Natural killer cell (primary cell): ENCODE measurements around the gene SLC6A15. TPM values are rescaled to one million over a fixed set of nuclear protein-coding genes. Genes with fewer than 3 reads are reported as not detected.

ENCODE experiments used
- ATAC-seq, 3 donors: fragments of 150-1000 bp in 2 of 3; fragments of 200-7000 bp in 1 of 3; cut with Tn5 transposase; 1 replicate in 1 of 3; 2 replicates in 2 of 3; pipeline ENCODE4 v1.10.0; 2021; ENCODE audit warnings: mild to moderate bottlenecking in 2 of 3, moderate library complexity in 2 of 3
- DNase-seq, 2 donors: peaks; one replicate each; pipeline versions ENCODE4 v3.0.0 to v3.0.0-alpha.2; 2013 to 2021; ENCODE audit warnings: mixed read lengths in 1 of 2
- H3K27ac ChIP-seq: one replicate; pipeline ENCODE4 v1.5.1; 2013; ENCODE audit warnings: mild to moderate bottlenecking, low read length
- H3K27me3 ChIP-seq: one replicate; pipeline ENCODE4 v1.6.1; 2013; ENCODE audit warnings: low read length; ENCODE audit not compliant: control insufficient read depth, insufficient read depth
- H3K36me3 ChIP-seq: one replicate; pipeline ENCODE4 v1.6.1; 2013; ENCODE audit warnings: low read length; ENCODE audit not compliant: control insufficient read depth, insufficient read depth
- H3K4me1 ChIP-seq: one replicate; pipeline ENCODE4 v1.6.1; 2013; ENCODE audit warnings: low read length; ENCODE audit not compliant: control insufficient read depth, insufficient read depth
- H3K4me3 ChIP-seq: one replicate; pipeline ENCODE4 v1.5.1; 2013; ENCODE audit warnings: low read length
- H3K9me3 ChIP-seq: one replicate; pipeline ENCODE4 v1.6.1; 2013; ENCODE audit warnings: low read length; ENCODE audit not compliant: control insufficient read depth, insufficient read depth
- H3K27ac Mint-ChIP-seq, 2 donors: one replicate each; pipeline ENCODE4 v1.8.0; 2022; ENCODE audit warnings: mild to moderate bottlenecking in 2 of 2, mixed read lengths in 2 of 2, moderate library complexity in 1 of 2
- H3K27me3 Mint-ChIP-seq, 2 donors: one replicate each; pipeline ENCODE4 v1.8.0; 2022; ENCODE audit warnings: low read depth in 2 of 2, mixed read lengths in 2 of 2
- H3K36me3 Mint-ChIP-seq: one replicate; pipeline ENCODE4 v1.8.0; 2022; ENCODE audit warnings: mixed read lengths
- H3K4me1 Mint-ChIP-seq, 2 donors: one replicate each; pipeline ENCODE4 v1.8.0; 2022; ENCODE audit warnings: mixed read lengths in 2 of 2
- H3K4me3 Mint-ChIP-seq: one replicate; pipeline ENCODE4 v1.8.0; 2022; ENCODE audit warnings: mild to moderate bottlenecking, moderate library complexity, mixed read lengths
- H3K9me3 Mint-ChIP-seq, 2 donors: one replicate each; pipeline ENCODE4 v1.8.0; 2022; ENCODE audit warnings: mixed read lengths in 2 of 2
- WGBS: methylation state at CpG from one replicate; pipeline ENCODE4 v1.1.7; 2013; ENCODE audit warnings: missing lambda C conversion rate; ENCODE audit not compliant: insufficient coverage; 5-methylcytosine and 5-hydroxymethylcytosine counted together
- intact Hi-C: fragments of 100-400 bp; cut with micrococcal nuclease; formaldehyde crosslinking; loops from one replicate; pipeline ENCODE4 v1.14.2; 2022
- total RNA-seq, 4 donors: library from RNA; stranded (reverse); fragments of 120-200 nt in 1 of 4; gene quantifications; one replicate each; pipeline versions ENCODE4 v1.2.3 to v1.2.4, GENCODE V29; 2013 to 2022
- TF ChIP-seq, protein P1 (sequence below): fragments of 200-600 bp; IDR thresholded peaks from one replicate; pipeline ENCODE4 v1.8.0; 2022; ENCODE audit warnings: antibody characterized with exemption

The SLC6A15 gene
- total RNA-seq, 3 donors from 2014 or later (not counting 1 experiment from before 2014, with no cell fraction given): not detected

DNA sequence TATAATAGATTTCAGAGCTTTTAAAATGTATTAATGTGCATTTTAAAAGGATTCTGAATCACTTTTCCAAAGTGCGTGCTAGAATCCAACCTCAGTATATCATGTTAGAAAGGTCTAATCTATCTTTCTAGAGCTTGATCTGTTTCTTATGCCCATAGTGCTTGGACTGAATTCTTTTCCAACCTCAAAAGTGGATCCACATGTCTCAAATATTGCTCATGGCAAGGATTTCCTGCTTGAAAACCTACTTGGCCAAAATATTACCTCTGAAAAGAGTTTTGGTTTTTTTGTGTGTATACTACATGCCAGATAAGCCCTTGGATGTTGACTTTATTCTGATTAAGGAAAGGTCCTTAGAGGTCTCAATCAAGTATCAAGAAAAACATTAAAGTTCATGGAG is 16.9 kb upstream of the SLC6A15 start:
- Histone ChIP-seq H3K27ac (no peak overlapping the region), H3K4me3 (no peak overlapping the region), H3K9me3 (no peaks in the 10 kb centered on the region), H3K36me3 (no peaks in the 10 kb centered on the region), H3K4me1 (no peaks in the 10 kb centered on the region), H3K27me3 (no peaks in the 10 kb centered on the region)
- peaks cover 2 to 8% of the 10 kb centered on the region in 2 donors for H3K9me3 Mint-ChIP-seq
- DNase-seq (no peak), ATAC-seq (no peak)
- H3K27ac Mint-ChIP-seq: no peak overlapping the region
- intact Hi-C loops: no loop called here
- WGBS: no CpG with 5 or more reads among the region's 1 CpG
- no peaks in the 10 kb centered on the region for H3K4me1 Mint-ChIP-seq
- TF ChIP-seq, protein P1, sequence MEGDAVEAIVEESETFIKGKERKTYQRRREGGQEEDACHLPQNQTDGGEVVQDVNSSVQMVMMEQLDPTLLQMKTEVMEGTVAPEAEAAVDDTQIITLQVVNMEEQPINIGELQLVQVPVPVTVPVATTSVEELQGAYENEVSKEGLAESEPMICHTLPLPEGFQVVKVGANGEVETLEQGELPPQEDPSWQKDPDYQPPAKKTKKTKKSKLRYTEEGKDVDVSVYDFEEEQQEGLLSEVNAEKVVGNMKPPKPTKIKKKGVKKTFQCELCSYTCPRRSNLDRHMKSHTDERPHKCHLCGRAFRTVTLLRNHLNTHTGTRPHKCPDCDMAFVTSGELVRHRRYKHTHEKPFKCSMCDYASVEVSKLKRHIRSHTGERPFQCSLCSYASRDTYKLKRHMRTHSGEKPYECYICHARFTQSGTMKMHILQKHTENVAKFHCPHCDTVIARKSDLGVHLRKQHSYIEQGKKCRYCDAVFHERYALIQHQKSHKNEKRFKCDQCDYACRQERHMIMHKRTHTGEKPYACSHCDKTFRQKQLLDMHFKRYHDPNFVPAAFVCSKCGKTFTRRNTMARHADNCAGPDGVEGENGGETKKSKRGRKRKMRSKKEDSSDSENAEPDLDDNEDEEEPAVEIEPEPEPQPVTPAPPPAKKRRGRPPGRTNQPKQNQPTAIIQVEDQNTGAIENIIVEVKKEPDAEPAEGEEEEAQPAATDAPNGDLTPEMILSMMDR: no peak
- H3K36me3 Mint-ChIP-seq: no peaks in the 10 kb centered on the region
- no peaks in the 10 kb centered on the region for H3K27me3 Mint-ChIP-seq
- no peak overlapping the region for H3K4me3 Mint-ChIP-seq

DNA sequence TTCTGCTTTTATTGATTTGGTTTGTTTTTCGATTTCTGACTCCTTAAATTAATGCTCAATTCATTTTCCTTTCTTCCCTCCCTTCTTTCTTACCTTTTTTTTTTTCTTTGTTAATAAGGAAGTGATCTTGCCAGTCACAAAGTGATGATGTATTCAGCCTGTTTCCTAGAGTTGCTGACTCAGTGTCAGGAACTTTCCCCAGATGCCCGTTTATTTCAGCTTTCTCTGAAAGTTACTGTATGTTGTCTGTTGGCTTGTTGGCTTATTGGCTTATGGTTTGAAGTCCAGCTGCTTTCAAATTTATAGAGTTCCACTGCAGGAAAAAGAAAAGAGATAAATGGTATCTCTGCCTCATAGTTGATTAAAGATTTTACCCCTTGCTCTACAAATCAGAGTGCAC is 12.4 kb upstream of the SLC6A15 start:
- H3K36me3 ChIP-seq: no peaks in the 10 kb centered on the region
- no peaks in the 10 kb centered on the region for H3K9me3 ChIP-seq
- Mint-ChIP-seq H3K9me3 (peaks cover 0 to 6% of the 10 kb centered on the region in 2 donors), H3K4me3 (no peak overlapping the region), H3K36me3 (no peaks in the 10 kb centered on the region), H3K27me3 (no peaks in the 10 kb centered on the region), H3K27ac (no peak overlapping the region), H3K4me1 (no peaks in the 10 kb centered on the region)
- H3K4me1 ChIP-seq: no peaks in the 10 kb centered on the region
- no peak for ATAC-seq
- DNase-seq: no peak
- H3K27me3 ChIP-seq: no peaks in the 10 kb centered on the region
- WGBS: 0% methylated on average over 1 of the region's 2 CpGs
- TF ChIP-seq, protein P1: no peak
- H3K27ac ChIP-seq: no peak overlapping the region
- intact Hi-C loops: no loop called here
- no peak overlapping the region for H3K4me3 ChIP-seq

DNA sequence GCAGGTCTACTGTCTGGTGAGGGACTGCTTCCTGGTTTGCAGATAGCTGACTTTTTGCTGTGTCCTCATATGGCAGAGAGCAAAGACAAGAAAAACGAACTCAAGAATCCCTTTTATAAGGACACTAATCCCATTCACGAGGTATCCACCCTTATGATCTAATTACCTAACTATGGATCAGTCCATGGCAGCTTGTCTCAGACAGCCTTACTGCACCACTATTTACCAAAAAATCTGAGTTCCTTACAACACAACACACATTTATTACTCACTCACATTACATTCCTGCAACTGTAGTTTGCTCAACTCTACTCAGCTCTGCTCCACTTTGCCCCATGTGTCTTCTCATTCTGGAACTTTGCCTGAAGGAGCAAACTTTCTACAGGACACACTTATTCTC is 10.1 kb upstream of the SLC6A15 start:
- no peaks in the 10 kb centered on the region for H3K36me3 ChIP-seq
- no peaks in the 10 kb centered on the region for H3K27me3 ChIP-seq
- Mint-ChIP-seq H3K9me3 (peaks cover 2 to 8% of the 10 kb centered on the region in 2 donors), H3K36me3 (no peaks in the 10 kb centered on the region), H3K4me1 (no peaks in the 10 kb centered on the region), H3K27me3 (no peaks in the 10 kb centered on the region), H3K27ac (no peak overlapping the region), H3K4me3 (no peak overlapping the region)
- no peaks in the 10 kb centered on the region for H3K4me1 ChIP-seq
- no peak for ATAC-seq
- no peak overlapping the region for H3K27ac ChIP-seq
- H3K4me3 ChIP-seq: no peak overlapping the region
- TF ChIP-seq, protein P1: no peak
- 58% methylated on average over 2 of the region's 2 CpGs for WGBS
- intact Hi-C loops: no loop called here
- no peaks in the 10 kb centered on the region for H3K9me3 ChIP-seq
- no peak for DNase-seq

DNA sequence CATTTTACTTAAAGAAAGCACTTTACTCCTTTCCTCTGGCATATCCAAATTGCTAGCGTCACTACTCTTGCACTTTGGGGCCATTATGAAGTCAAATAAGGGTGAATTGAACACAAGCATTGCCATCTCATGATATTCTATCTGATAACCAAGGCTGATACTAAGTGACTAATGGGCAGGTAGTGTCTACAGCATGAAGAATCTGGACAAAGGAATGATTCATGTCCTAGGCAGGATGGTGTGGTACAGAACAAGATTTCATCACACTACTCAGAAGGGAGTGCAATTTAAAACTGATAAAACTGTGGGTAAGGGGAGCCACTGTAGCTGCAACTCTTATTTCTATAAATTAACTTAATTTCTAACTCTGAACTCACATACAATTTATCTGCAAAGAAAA is 7.7 kb upstream of the SLC6A15 start:
- no peak overlapping the region for H3K4me3 ChIP-seq
- TF ChIP-seq, protein P1: no peak
- H3K27ac Mint-ChIP-seq: no peak overlapping the region
- 90% methylated on average over 1 of the region's 1 CpG for WGBS
- H3K27me3 Mint-ChIP-seq: no peaks in the 10 kb centered on the region
- no peak for ATAC-seq
- no peaks in the 10 kb centered on the region for H3K4me1 Mint-ChIP-seq
- intact Hi-C loops: no loop called here
- no peak overlapping the region for H3K4me3 Mint-ChIP-seq
- no peaks in the 10 kb centered on the region for H3K36me3 ChIP-seq
- H3K4me1 ChIP-seq: no peaks in the 10 kb centered on the region
- no peak for DNase-seq
- no peaks in the 10 kb centered on the region for H3K27me3 ChIP-seq
- H3K9me3 ChIP-seq: no peaks in the 10 kb centered on the region
- peaks cover 4 to 8% of the 10 kb centered on the region in 2 donors for H3K9me3 Mint-ChIP-seq
- H3K27ac ChIP-seq: no peak overlapping the region
- H3K36me3 Mint-ChIP-seq: no peaks in the 10 kb centered on the region
